ENCODE data around the gene PRKCH.

Gene PRKCH

DNA sequence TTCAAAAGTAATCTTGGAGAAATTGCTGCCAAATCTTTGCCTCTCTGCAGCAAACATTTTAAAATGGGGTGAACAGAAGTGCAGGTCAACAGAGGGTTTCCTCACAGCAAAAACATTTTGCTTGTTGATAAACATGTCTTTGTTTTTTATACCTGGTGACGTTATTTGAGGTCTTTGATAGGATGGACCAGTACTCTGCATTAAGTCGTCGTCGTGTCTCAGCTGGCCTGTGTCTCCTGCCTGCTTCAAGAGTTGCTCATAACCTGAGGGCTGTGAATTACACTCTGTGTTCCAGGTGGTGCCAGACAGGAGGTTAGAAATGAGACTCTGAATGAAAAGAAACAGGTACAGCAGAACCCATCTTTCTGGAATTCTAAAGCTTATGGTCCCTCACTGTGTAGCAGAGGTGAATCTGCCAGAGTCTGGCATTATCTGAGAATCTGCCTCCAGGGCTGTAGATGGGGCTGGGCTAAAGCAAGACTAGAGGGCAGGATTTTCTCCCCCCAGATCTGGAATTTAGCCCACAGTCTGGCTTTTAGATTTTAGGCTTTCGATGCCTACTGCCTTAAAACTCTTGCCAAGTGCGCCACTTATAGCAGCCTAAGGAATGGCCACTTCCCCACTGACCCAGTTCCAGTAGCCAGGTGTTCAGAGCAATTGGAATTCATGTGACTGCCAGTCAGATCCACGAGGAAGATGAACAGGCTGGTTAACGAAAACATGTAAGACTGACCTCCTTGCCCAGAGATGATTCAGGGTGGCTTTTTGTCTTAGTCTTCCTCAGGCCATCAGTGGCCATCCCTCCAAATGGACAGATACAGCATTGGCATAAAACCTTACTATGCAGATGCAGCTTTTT lies 161.2 kb downstream of the PRKCH start:
- Mint-ChIP-seq H3K27ac (peak overlapping the region; percentile 97), H3K4me3 (peak overlapping the region; percentile 30), H3K27me3 (no peaks in the 10 kb centered on the region), H3K36me3 (peaks cover 21% of the 10 kb centered on the region), H3K9me3 (ENCODE audit: low read depth) (no peaks in the 10 kb centered on the region), H3K4me1 (ENCODE audit: low read depth) (peaks cover 90% of the 10 kb centered on the region)

DNA sequence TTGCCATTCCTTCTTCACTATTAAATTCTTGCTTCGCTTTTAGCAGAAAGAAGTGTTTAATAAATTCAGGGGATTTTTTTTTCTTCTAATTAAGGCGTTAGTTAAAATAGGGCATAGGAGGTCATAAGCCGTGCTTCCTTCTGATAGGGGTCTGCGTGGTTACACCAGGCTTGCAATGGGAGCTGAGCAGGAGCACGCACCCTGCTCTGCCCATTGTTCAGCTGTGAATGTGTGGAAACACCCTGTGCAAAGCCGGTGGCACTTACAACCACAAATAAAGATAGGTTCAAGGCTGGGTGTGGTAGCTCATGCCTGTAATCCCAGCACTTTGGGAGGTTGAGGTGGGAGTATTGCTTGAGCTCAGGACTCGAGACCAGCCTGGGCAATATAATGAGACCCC lies 162.1 kb downstream of the PRKCH start:
- H3K36me3 Mint-ChIP-seq, result peaks cover 23% of the 10 kb centered on the region
- no peaks in the 10 kb centered on the region for H3K27me3 Mint-ChIP-seq
- peak overlapping the region; percentile 81 for H3K27ac Mint-ChIP-seq
- H3K4me3 Mint-ChIP-seq, result no peak overlapping the region
- no peaks in the 10 kb centered on the region for H3K9me3 Mint-ChIP-seq (ENCODE audit: low read depth)
- H3K4me1 Mint-ChIP-seq (ENCODE audit: low read depth), result peaks cover 84% of the 10 kb centered on the region

DNA sequence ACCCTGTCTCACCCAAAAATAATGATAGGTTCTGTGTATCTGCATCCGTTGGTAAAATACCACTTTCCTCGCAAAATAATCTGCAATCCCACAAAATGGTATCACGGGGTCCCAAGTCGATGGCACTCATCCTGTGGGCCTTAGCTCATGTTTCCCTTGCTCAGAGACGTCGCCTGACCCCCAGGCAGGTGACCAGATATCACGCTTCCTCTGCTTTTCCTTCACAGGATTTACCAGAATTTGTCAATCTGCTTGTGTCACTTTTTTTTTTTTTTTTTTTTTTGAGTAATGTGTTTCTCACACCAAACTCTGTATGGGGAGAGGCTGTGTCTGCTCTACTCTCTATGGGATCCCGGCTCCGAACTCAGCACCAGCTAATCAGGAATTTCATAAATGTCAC lies 162.7 kb downstream of the PRKCH start:
- Mint-ChIP-seq H3K36me3 (peaks cover 23% of the 10 kb centered on the region), H3K27ac (peak overlapping the region; percentile 82), H3K4me1 (ENCODE audit: low read depth) (peaks cover 84% of the 10 kb centered on the region)

DNA sequence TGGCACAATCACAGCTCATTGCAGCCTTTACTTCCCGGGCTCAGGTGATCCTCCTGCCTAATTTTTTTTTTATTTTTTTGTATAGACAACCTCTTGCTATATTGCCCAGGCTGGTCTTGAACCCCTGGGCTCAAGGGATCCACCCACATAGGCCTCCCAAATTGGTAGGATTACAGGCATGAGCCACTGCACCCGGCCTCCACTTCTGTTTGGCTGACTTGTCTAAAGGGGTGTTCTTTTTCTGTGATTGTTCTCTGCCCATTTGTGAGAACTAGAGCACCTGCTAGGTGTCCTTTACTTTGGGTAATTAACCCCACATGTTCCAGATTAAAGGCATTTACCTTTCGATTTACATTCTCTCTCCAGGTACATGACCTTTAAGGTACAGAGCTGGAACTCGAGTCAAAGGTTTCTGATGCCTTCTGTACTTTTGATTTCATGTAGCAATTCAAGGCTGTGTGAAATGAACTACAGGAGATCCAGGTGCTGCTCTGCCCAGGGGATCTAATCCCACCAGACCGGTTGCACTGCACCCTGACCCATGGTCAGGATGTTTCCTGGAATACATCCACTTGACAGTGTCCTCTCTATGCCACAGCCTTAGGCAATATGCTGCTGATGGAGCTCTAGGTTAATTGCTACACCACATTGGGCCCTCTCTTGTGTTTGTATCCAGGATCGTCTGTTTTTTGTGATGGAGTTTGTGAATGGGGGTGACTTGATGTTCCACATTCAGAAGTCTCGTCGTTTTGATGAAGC lies 163.6 kb downstream of the PRKCH start:
- Mint-ChIP-seq H3K27ac (peak overlapping the region; percentile 81), H3K4me1 (ENCODE audit: low read depth) (peaks cover 81% of the 10 kb centered on the region), H3K9me3 (ENCODE audit: low read depth) (no peaks in the 10 kb centered on the region), H3K4me3 (no peak overlapping the region), H3K27me3 (no peaks in the 10 kb centered on the region), H3K36me3 (peaks cover 28% of the 10 kb centered on the region)

More for the DNA sequence above, 162.7 kb downstream of the PRKCH start:
- no peaks in the 10 kb centered on the region for H3K27me3 Mint-ChIP-seq
- H3K4me3 Mint-ChIP-seq, result no peak overlapping the region
- no peaks in the 10 kb centered on the region for H3K9me3 Mint-ChIP-seq (ENCODE audit: low read depth)

DNA sequence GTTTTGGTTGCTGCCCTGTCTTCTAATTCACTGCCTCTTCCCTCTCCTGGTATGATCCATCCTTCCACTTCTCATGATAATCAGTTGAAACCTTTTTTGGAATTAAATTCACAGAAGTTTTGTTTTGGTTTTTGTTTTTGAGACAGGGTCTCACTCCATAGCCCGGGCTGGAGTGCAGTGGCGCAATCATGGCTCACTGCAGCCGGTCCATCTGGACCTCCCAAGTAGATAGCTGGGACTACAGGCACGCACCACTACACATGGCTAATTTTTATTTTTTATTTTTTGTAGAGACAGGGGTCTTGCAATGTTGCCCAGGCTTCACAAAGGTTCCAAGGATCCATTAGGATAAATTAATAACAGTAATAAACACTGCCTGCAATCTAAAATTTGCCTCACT lies 164.3 kb downstream of the PRKCH start:
- H3K27ac Mint-ChIP-seq, result peak overlapping the region; percentile 81
- H3K4me1 Mint-ChIP-seq (ENCODE audit: low read depth), result peaks cover 81% of the 10 kb centered on the region
- peaks cover 30% of the 10 kb centered on the region for H3K36me3 Mint-ChIP-seq
- H3K4me3 Mint-ChIP-seq, result no peak overlapping the region
- no peaks in the 10 kb centered on the region for H3K27me3 Mint-ChIP-seq
- no peaks in the 10 kb centered on the region for H3K9me3 Mint-ChIP-seq (ENCODE audit: low read depth)

DNA sequence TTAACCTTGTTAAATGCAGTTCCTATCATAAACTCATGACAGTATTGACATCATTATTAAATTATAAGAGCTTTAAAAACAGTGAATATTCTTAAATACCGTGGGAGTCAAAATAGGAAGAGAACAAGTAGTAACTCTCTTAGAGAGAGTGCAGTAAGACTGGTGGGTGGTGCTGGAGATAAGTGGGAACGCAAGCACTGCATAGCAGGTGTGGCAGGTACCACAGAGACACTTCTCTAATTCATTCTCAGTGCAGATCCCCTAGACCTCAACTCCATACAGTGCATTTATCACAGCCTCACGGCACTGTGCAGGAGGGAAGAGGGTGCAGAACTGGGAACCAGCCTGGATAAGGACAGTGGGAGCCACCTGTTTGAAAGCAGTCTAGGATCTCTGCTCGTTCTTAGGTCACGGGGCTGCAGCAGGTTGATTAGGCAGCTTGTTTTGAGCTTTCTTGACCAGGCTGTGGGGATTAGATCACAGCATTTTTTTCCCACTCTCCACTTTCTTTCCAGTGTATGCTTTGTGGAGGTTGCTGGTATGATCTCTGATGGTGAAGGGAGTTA lies 165.6 kb downstream of the PRKCH start:
- Mint-ChIP-seq H3K9me3 (ENCODE audit: low read depth) (no peaks in the 10 kb centered on the region), H3K36me3 (peaks cover 30% of the 10 kb centered on the region), H3K4me3 (no peak overlapping the region), H3K27me3 (no peaks in the 10 kb centered on the region), H3K4me1 (ENCODE audit: low read depth) (peaks cover 67% of the 10 kb centered on the region), H3K27ac (peak overlapping the region; percentile 81)

DNA sequence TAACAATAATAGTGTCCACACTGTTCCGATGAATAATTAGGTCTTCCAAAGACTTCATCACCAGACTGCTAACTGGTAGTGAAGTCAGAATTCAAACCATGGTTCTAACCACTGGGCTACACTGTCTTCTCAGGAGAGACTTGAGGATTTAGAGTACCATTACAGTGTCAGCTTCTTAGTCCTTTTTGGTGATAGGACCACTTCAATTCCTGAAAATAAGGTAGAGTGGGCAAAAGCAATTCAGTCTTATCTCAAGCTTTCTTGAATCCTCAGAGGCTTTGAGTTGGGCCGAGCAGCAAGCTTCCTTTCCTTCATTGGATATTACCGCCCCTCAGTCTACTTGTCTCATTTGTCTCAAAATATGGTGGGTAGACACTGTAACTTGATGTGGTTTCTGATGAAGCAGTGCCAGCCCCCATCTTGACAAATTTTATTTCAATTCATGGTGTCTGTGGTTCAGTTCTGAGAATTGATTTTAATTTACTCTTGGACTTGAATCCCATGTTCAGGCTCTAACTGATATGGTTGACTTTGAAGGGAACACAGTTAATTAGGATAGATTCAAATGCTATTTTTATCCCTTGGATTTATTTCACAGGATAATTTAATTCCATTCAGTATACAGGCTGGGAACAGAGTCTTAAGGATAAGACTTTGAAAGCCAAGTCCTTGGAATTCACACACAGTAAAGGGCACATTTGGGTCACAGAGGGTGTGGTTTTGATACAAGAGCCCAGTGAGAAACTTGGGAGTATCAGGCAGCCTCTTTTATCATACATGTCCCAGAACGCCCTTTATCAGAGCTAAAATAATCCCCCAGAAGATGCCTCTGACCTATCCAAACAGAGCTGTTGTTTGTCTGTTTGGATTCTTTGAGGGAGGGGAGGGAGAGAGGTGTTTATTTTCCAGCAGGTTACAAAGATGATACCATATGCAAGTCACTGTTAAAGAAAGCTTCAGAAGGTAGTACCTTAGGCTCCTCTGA lies 167.3 kb downstream of the PRKCH start:
- no peak overlapping the region for H3K4me3 Mint-ChIP-seq
- no peaks in the 10 kb centered on the region for H3K27me3 Mint-ChIP-seq
- peaks cover 54% of the 10 kb centered on the region for H3K4me1 Mint-ChIP-seq (ENCODE audit: low read depth)
- peaks cover 30% of the 10 kb centered on the region for H3K36me3 Mint-ChIP-seq
- peak overlapping the region; percentile 82 for H3K27ac Mint-ChIP-seq
- no peaks in the 10 kb centered on the region for H3K9me3 Mint-ChIP-seq (ENCODE audit: low read depth)

DNA sequence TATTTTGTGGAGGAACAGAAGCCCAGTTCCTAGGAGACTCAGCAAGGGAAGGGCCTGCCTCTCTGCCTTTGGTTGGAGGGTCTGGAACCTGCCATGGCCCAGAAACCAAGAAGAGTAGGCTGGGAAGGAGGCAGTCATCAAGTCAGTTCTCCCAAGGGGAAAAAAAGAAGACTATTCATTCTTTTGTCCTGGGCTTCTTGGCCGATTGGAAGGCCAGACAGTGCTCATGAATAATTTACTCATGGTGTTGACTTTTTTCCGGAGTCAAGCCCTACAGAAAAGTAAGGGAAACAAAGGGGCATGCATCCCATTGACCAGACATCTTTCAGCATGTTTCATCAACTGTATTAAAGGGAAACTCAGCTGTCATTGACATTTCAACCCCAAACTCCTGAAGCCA lies 168.1 kb downstream of the PRKCH start:
- Mint-ChIP-seq H3K27ac (peak overlapping the region; percentile 82), H3K27me3 (no peaks in the 10 kb centered on the region), H3K4me1 (ENCODE audit: low read depth) (peaks cover 46% of the 10 kb centered on the region), H3K36me3 (peaks cover 26% of the 10 kb centered on the region), H3K4me3 (no peak overlapping the region), H3K9me3 (ENCODE audit: low read depth) (no peaks in the 10 kb centered on the region)

DNA sequence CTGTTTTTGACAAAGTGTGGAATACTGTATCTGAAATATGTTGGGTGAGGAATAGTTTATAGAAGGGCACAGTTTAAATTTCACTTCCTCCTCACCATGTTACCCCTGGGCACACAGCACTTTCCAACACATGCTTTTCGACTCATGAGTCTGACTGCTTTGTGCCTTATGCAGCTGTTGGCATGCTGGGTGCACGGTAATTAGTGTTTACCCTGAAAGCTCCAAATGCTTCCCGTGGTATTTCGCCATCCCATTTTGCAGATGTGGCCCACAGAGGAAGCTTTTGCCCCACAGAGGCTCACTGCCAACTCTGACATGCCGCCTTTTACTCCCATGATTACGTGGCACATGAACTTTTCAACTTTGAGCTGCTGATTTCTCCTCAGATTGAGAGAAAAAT lies 168.6 kb downstream of the PRKCH start:
- H3K27ac Mint-ChIP-seq, result no peak overlapping the region
- peaks cover 28% of the 10 kb centered on the region for H3K36me3 Mint-ChIP-seq
- H3K27me3 Mint-ChIP-seq, result no peaks in the 10 kb centered on the region
- peaks cover 42% of the 10 kb centered on the region for H3K4me1 Mint-ChIP-seq (ENCODE audit: low read depth)
- no peaks in the 10 kb centered on the region for H3K9me3 Mint-ChIP-seq (ENCODE audit: low read depth)
- no peak overlapping the region for H3K4me3 Mint-ChIP-seq

DNA sequence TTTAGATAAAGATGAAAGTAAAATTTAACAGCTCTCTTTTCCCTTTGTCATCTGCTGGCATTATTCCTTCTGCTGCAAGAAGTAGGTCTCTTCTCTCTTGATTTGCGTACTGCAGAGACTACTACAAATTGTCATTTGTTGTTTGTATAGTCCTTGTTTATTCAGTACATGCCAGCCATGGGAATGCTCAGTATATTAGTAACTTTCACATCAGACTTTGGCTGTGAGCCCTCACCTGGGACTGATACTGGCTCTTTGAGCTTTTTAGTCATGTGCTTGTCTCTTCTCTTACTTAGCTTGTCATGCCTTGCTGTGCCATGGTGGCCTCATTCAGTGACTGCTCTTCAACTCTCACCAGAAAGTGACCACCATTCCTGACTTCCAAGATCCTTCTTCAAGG lies 169.8 kb downstream of the PRKCH start:
- no peak overlapping the region for H3K27ac Mint-ChIP-seq
- H3K4me1 Mint-ChIP-seq (ENCODE audit: low read depth), result peaks cover 32% of the 10 kb centered on the region
- H3K9me3 Mint-ChIP-seq (ENCODE audit: low read depth), result no peaks in the 10 kb centered on the region
- H3K4me3 Mint-ChIP-seq, result no peak overlapping the region
- peaks cover 30% of the 10 kb centered on the region for H3K36me3 Mint-ChIP-seq
- no peaks in the 10 kb centered on the region for H3K27me3 Mint-ChIP-seq

DNA sequence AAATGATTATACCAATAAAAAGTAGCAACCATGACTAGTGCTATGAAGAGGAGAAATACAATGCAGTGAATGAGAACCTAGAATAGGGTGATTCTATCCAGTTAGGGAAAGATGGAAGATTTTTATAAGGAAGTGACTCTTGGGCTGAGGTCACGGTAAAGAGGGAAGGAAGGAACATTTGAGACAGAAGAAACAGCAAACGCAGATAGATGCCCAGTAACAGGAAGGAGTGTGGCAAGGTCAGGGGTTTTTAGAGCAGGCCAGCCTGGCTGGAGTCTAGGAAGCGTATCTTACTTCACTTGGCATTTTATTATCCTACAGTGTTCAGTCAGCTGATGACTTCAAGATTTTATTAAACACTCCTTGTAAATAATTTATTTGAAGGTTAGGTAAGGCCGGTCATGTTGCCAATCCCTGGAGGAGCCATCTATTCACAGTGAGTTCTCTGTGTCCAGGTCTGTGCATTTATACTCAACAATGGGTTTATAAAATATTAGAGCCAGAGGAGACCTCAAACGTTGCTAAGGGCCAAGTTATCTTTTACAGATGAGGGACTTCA lies 170.6 kb downstream of the PRKCH start:
- peaks cover 30% of the 10 kb centered on the region for H3K36me3 Mint-ChIP-seq
- no peak overlapping the region for H3K27ac Mint-ChIP-seq
- no peak overlapping the region for H3K4me3 Mint-ChIP-seq
- H3K4me1 Mint-ChIP-seq (ENCODE audit: low read depth), result peaks cover 29% of the 10 kb centered on the region
- no peaks in the 10 kb centered on the region for H3K27me3 Mint-ChIP-seq
- no peaks in the 10 kb centered on the region for H3K9me3 Mint-ChIP-seq (ENCODE audit: low read depth)

DNA sequence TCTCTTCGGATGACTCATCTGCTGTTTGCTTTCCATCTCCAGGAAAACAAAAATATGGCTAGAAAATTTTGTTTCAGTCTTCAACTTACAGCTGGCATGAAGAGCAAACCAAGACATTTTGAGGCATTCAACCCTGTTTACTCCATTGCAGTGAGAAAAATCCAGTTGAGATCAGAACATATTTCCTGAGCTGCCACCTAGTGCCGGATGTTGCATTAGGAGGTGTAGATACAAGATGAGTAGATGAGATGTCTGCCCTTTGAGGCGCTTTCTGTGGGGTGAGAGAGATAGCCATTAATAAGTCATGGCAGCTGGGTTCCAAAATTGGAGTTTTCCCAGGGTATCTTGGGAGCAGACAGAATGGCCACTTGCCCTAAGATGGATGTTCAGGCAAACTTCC lies 171.1 kb downstream of the PRKCH start:
- Mint-ChIP-seq H3K36me3 (peaks cover 31% of the 10 kb centered on the region), H3K9me3 (ENCODE audit: low read depth) (no peaks in the 10 kb centered on the region), H3K4me3 (no peak overlapping the region), H3K4me1 (ENCODE audit: low read depth) (peaks cover 29% of the 10 kb centered on the region), H3K27ac (no peak overlapping the region), H3K27me3 (no peaks in the 10 kb centered on the region)

DNA sequence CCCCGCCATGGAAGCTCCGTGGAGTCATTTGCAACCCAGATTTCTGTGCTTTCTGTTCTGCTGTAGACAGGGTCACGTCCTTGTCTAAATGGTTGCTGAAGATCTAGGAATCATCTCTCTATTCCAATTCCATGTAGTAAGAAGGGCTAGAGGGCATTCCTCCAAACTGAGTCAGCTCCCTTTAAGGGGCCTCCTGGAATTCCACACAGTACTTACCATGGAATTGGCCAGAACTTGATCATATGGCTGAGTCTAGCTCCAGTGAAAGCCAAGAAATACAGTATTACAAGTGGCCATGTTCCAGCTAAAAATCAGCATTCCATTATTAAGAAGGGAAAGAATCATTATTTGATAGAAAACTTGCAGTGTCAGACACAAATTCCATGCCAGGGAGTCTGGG lies 171.9 kb downstream of the PRKCH start:
- Mint-ChIP-seq H3K36me3 (peaks cover 33% of the 10 kb centered on the region), H3K4me1 (ENCODE audit: low read depth) (peaks cover 31% of the 10 kb centered on the region), H3K27ac (no peak overlapping the region), H3K4me3 (no peak overlapping the region), H3K9me3 (ENCODE audit: low read depth) (no peaks in the 10 kb centered on the region), H3K27me3 (no peaks in the 10 kb centered on the region)

DNA sequence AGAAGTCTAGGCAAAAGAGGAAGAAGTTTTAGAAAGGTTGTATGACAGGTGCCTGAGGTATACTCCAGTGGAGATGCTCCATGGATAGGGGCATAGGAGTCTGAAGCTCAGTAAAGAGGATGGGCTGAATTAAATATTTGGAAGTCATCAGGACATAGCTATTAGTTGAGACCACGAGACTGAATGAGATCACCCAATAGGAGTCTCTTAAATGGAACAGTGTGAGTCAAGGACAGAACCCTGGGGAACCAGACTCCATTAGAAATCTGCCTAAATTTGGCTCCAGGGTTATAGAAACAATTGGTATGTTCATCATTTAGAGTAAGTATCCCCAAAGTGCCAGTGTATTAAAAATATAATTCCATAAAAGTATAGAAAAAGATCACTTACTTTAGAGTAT lies 172.6 kb downstream of the PRKCH start:
- H3K27me3 Mint-ChIP-seq, result no peaks in the 10 kb centered on the region
- peaks cover 32% of the 10 kb centered on the region for H3K36me3 Mint-ChIP-seq

More for the DNA sequence above, 172.6 kb downstream of the PRKCH start:
- peaks cover 31% of the 10 kb centered on the region for H3K4me1 Mint-ChIP-seq (ENCODE audit: low read depth)
- no peak overlapping the region for H3K27ac Mint-ChIP-seq
- H3K4me3 Mint-ChIP-seq, result no peak overlapping the region
- no peaks in the 10 kb centered on the region for H3K9me3 Mint-ChIP-seq (ENCODE audit: low read depth)

Data from activated naive CD8-positive, alpha-beta T cell (primary cell).